ENCODE results near the gene HAAO. TPM values are rescaled to one million over a fixed set of nuclear protein-coding genes. Genes with fewer than 3 reads are reported as not detected.
"Not testable (repeated sequence)": the region's sequence is repeated elsewhere in the genome, so short reads cannot be mapped to it uniquely, and the experiment has no call there.

HAAO gene
- under 1 TPM in 1 of 2 experiments, not detected in 1; 0.56 TPM for total RNA-seq

DNA sequence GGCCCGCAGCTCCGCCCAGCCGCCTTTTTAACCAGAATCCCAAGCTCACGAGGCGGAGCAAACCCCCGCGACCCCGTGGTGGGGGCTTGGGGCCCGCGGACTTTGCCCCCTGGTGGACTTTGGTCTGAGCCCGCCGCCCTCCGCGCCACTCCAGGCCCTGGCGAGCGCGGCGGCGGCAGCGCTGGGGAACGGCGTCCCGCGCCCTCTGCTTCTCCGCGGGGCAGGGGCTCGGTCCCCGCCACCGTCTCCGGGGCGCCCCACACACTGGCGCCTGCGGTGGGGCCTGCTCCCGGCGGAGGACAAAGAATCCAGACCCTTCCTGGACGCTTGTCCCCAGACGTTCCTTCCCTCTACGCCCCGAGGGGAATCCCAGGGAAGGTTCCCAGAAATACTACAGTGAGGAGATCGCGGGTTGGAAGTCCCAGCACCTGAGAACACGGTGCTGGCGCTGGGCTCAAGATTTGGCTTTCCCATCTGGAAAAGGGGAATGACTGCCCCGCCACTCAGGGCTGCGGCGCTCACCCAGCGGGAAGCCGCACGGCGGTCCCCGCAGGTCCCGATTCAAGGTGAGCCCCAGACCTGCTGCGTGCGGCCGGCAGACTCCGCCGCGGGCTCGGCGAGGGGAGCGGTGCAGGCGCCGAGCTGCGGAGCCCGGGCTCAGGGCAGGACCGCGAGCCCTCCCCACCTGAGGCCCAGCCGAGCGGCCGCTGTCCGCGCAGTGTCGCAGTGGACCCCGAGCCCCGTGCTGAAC is at the start of gene HAAO:
Gene HAAO, minus strand, starts transcription at position 1 of the 751 bp plus-strand sequence. CDS start 47 bp downstream, outside the sequence.
- no peak within 1 kb of the TSS for H3K27ac Mint-ChIP-seq
- H3K9me3 Mint-ChIP-seq (ENCODE audit: low read depth) = no peaks in the 10 kb centered on the region
- CTCF ChIA-PET = no interaction called here
- H3K36me3 Mint-ChIP-seq = peaks cover 2% of the 10 kb centered on the region
- DNase-seq (no peak), ATAC-seq (peak; percentile 35)
- peaks cover 33% of the 10 kb centered on the region for H3K4me1 Mint-ChIP-seq
- H3K4me3 Mint-ChIP-seq = peak within 1 kb of the TSS; percentile 60
- H3K27me3 Mint-ChIP-seq = peaks cover 38% of the 10 kb centered on the region

DNA sequence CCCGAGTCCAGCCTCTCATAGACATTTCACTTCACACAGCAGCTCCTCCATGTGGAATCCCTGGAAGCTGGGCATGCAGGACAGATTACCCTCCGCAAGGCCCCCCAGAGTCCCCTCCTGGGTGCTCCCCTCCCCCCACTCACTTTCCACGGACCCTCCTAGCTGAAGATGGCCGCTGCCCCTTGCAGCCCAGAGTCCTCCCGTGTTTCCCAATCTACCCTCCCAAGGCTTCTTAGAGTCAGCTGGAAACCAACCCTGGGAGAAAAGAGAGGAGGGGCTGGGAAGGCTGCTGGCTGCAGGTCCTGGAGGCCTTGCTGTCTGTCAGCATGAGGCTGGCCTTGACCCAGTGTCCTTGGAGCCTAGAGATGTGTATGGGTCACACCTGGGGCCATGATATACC is 49.0 kb upstream of the HAAO start:
- H3K36me3 Mint-ChIP-seq = no peaks in the 10 kb centered on the region
- CTCF ChIA-PET = interaction anchor here (0.9 to 2.1 kb wide), 2 partner anchors 85 to 105 kb away, joined by 3 to 4 read pairs; no protein-coding TSS in a partner anchor

DNA sequence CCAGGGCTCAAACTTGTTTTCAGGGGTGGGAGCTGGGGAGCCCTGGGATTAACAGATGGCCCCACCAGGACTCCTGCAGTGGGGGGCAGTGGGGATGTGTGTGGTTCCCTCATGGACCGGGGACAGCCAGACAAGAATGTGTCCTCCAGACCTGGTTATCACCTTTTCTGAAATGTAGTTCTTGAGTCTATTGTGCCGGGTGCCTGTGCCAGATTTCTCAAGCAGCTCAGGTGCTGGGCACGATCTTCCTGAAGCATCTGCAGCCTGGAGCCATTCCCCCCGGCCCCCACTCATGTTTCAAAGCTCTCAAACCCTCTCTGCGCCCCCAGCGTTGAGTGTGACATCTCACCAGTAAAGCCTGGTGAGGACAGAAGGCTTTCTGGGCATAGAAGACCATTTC is 48.4 kb upstream of the HAAO start:
- Mint-ChIP-seq H3K9me3 (ENCODE audit: low read depth) (no peaks in the 10 kb centered on the region), H3K27me3 (peaks cover 5% of the 10 kb centered on the region), H3K4me3 (no peak overlapping the region), H3K27ac (no peak overlapping the region), H3K4me1 (peaks cover 2% of the 10 kb centered on the region), H3K36me3 (no peaks in the 10 kb centered on the region)
- CTCF ChIA-PET = interaction anchor here (0.9 to 2.1 kb wide), 2 partner anchors 86 to 106 kb away, joined by 3 to 4 read pairs; no protein-coding TSS in a partner anchor
- DNase-seq (no peak), ATAC-seq (no peak)

More for the DNA sequence above, 49.0 kb upstream of the HAAO start:
- Mint-ChIP-seq H3K4me3 (no peak overlapping the region), H3K27me3 (peaks cover 5% of the 10 kb centered on the region), H3K27ac (no peak overlapping the region), H3K4me1 (peaks cover 2% of the 10 kb centered on the region), H3K9me3 (ENCODE audit: low read depth) (no peaks in the 10 kb centered on the region)
- ATAC-seq = no peak
- DNase-seq = no peak

- Mint-ChIP-seq H3K27me3 (peaks cover 5% of the 10 kb centered on the region), H3K9me3 (ENCODE audit: low read depth) (no peaks in the 10 kb centered on the region), H3K4me3 (no peak overlapping the region), H3K4me1 (peaks cover 2% of the 10 kb centered on the region), H3K36me3 (no peaks in the 10 kb centered on the region), H3K27ac (no peak overlapping the region)
- ATAC-seq (no peak), DNase-seq (no peak)
- CTCF ChIA-PET = interaction anchor here (0.8 to 0.9 kb wide), 2 partner anchors 12 to 19 kb away, joined by 3 read pairs; no protein-coding TSS in a partner anchor
These were observed 47.6 kb upstream of the HAAO start for GRCh38 chr2:42839809-42840501.

DNA sequence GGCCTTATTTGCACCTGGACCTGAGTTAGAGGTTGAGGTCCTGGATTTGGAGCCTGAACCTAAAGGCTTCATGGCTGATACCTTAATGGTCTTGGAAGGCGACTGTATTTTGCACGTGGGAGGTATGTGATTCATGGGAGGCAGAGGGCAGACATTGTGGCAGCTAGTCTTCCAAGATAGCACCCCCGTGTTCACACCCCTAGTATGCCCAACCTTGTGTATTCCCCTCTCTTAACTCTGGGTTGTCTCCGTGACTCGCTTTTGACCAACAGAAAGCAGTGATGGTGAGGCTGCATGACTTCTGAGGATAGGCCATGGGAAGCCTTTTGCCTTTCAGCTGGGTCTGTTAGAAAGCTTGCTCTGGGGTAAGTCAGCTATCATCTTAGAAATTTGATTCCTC is 45.8 kb upstream of the HAAO start:
- CTCF ChIA-PET = interaction anchor here (1.2 to 1.5 kb wide), 3 partner anchors 8 to 10 kb away, joined by 5 to 6 read pairs (median 5); no protein-coding TSS in a partner anchor
- H3K27ac Mint-ChIP-seq = no peak overlapping the region
- no peaks in the 10 kb centered on the region for H3K9me3 Mint-ChIP-seq (ENCODE audit: low read depth)

GRCh38 chr2:42835577-42836371 is 43.4 kb upstream of the HAAO start:
- Mint-ChIP-seq H3K27ac (no peak overlapping the region), H3K36me3 (no peaks in the 10 kb centered on the region), H3K4me1 (no peaks in the 10 kb centered on the region), H3K27me3 (no peaks in the 10 kb centered on the region), H3K9me3 (ENCODE audit: low read depth) (no peaks in the 10 kb centered on the region), H3K4me3 (no peak overlapping the region)
- ATAC-seq (no peak), DNase-seq (no peak)
- CTCF ChIA-PET = interaction anchor here (1.1 kb wide), 1 partner anchor 649 kb away, joined by 3 read pairs; no protein-coding TSS in a partner anchor

More for the DNA sequence above, 45.8 kb upstream of the HAAO start:
- no peak overlapping the region for H3K4me3 Mint-ChIP-seq
- ATAC-seq (no peak), DNase-seq (no peak)
- peaks cover 2% of the 10 kb centered on the region for H3K4me1 Mint-ChIP-seq
- H3K27me3 Mint-ChIP-seq = no peaks in the 10 kb centered on the region
- no peaks in the 10 kb centered on the region for H3K36me3 Mint-ChIP-seq

- Mint-ChIP-seq H3K27me3 (no peaks in the 10 kb centered on the region), H3K4me1 (no peaks in the 10 kb centered on the region), H3K36me3 (no peaks in the 10 kb centered on the region), H3K4me3 (no peak overlapping the region), H3K27ac (no peak overlapping the region), H3K9me3 (ENCODE audit: low read depth) (no peaks in the 10 kb centered on the region)
- no peak for DNase-seq
- no peak for ATAC-seq
- CTCF ChIA-PET = interaction anchor here (1.6 kb wide), 1 partner anchor 25 kb away, joined by 4 read pairs; no protein-coding TSS in a partner anchor
These were observed 41.8 kb upstream of the HAAO start for GRCh38 chr2:42834161-42834560.

DNA sequence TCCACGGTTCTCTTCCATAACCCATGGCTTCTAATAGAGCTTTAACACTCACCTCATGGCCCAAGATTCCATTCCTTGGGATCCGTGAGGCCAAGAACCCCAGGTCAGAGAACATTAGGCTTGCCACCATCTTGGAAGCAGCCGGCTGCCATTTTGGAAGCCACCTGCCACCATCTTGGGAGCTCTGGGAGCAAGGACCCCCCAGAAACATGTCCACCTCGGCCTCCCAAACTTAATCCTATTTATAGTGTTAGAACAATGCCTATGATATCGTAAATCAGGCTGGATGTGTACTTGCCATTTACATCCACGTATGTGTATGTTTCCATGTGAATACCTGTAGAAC is 39.9 kb upstream of the HAAO start:
- H3K27me3 Mint-ChIP-seq = peaks cover 11% of the 10 kb centered on the region
- no peak for DNase-seq
- H3K4me1 Mint-ChIP-seq = peaks cover 16% of the 10 kb centered on the region
- no peak for ATAC-seq
- H3K27ac Mint-ChIP-seq = no peak overlapping the region
- CTCF ChIA-PET = interaction anchor here (0.9 to 1.7 kb wide), 3 partner anchors 16 to 397 kb away, joined by 3 to 4 read pairs (median 3); no protein-coding TSS in a partner anchor
- no peaks in the 10 kb centered on the region for H3K9me3 Mint-ChIP-seq (ENCODE audit: low read depth)
- no peak overlapping the region for H3K4me3 Mint-ChIP-seq
- H3K36me3 Mint-ChIP-seq = no peaks in the 10 kb centered on the region

DNA sequence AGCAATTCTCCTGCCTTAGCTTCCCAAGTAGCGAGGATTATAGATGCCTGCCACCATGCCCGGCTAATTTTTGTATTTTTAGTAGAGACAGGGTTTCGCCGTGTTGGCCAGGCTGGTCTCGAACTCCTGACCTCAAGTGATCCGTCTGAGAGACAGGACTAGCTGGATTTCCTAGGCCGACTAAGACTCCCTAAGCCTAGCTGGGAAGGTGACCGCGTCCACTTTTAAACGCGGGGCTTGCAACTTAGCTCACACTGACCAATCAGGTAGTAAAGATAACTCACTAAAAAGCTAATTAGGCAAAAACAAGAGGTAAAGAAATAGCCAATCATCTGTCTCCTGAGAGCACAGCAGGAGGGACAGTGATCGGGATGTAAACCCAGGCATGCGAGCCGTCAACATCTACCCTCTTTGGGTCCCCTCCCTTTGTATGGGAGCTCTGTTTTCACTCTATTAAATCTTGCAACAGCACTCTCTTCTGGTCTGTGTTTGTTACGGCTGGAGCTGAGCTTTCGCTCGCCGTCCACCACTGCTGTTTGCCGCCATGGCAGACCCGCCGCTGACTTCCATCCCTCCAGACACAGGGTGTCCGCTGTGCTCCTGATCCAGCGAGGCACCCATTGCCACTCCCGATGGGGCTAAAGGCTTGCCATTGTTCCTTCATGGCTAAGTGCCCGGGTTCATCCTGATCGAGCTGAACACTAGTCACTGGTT is 39.3 kb upstream of the HAAO start:
- not testable (repeated sequence) for H3K4me3 Mint-ChIP-seq; H3K9me3 Mint-ChIP-seq (ENCODE audit: low read depth); H3K27ac Mint-ChIP-seq; H3K36me3 Mint-ChIP-seq; ATAC-seq; DNase-seq
- CTCF ChIA-PET = interaction anchor here (0.9 to 1.7 kb wide), 3 partner anchors 16 to 398 kb away, joined by 3 to 4 read pairs (median 3); no protein-coding TSS in a partner anchor
- peaks cover 13% of the 10 kb centered on the region for H3K27me3 Mint-ChIP-seq
- peaks cover 16% of the 10 kb centered on the region for H3K4me1 Mint-ChIP-seq

- Mint-ChIP-seq H3K4me1 (peaks cover 16% of the 10 kb centered on the region), H3K27ac (no peak overlapping the region), H3K27me3 (peaks cover 13% of the 10 kb centered on the region), H3K9me3 (ENCODE audit: low read depth) (no peaks in the 10 kb centered on the region), H3K36me3 (no peaks in the 10 kb centered on the region), H3K4me3 (no peak overlapping the region)
- DNase-seq = no peak
- ATAC-seq = no peak
- CTCF ChIA-PET = interaction anchor here (1.2 to 1.7 kb wide), 4 partner anchors 7 to 399 kb away, joined by 3 to 6 read pairs (median 4); no protein-coding TSS in a partner anchor
These were observed 38.7 kb upstream of the HAAO start for GRCh38 chr2:42830922-42831574.

DNA sequence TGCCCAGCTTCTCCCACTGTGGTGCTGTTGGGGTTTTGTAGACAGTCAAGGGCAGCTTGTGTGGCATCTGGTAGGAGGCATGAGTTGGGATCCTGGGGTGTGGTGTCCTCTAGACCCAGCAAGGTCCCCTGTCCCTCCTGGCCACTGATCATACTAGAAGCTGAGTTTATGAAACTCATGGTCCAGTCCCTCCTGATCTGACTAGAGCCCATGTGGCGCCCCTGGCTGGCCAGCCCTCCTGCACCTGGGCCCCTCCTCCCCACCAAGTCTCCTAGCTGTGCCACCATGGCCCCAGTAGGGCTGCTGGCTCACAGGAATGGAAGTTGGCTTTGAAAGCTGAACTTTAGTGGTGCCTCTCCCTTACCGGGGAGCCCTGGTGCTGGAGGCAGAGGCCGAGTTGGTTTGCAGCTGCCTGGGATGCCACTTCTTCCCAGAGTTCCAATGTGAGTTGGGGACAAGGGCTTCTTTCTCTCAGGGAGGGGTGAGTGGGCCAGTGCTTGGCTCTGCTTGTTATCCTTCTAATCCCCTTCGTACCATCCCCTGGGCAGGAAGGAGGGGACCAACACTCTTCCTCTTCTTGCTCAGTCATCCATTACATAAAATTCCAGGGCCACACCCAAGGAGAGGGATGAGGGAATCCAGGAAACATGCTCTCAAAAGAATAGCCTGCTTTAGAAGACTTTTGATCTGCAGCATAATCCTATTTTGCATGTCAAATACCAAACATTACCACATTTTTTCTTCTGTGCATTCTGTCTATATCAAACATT is 37.5 kb upstream of the HAAO start:
- no peak overlapping the region for H3K27ac Mint-ChIP-seq
- no peaks in the 10 kb centered on the region for H3K36me3 Mint-ChIP-seq
- ATAC-seq (no peak), DNase-seq (no peak)
- H3K4me1 Mint-ChIP-seq = peaks cover 16% of the 10 kb centered on the region
- CTCF ChIA-PET = interaction anchor here (1.2 to 1.5 kb wide), 4 partner anchors 8 to 181 kb away, joined by 3 to 6 read pairs (median 3); no protein-coding TSS in a partner anchor
- no peak overlapping the region for H3K4me3 Mint-ChIP-seq
- no peaks in the 10 kb centered on the region for H3K9me3 Mint-ChIP-seq (ENCODE audit: low read depth)
- peaks cover 13% of the 10 kb centered on the region for H3K27me3 Mint-ChIP-seq
